DND-41 (cell line): Measurements from ENCODE around the gene LDLR.
A peak's percentile ranks its signal among the peaks of the same experiment; 100 is the strongest.

Experiments used
- ATAC-seq: fragments of 200-7000 bp; cut with Tn5 transposase; 3 replicates; pipeline ENCODE4 v1.9.1; 2021; ENCODE audit warnings: low read depth; ENCODE audit not compliant: insufficient read depth
- DNase-seq: peaks from one replicate; pipeline ENCODE4 v3.0.0-alpha.2; 2020
- H2AFZ ChIP-seq: 2 replicates; pipeline ENCODE4 v1.6.0; 2012; ENCODE audit warnings: low read depth, low read length
- H3K27ac ChIP-seq: 2 replicates; pipeline ENCODE4 v1.5.1; 2012; ENCODE audit warnings: low read length, inconsistent platforms
- H3K27me3 ChIP-seq: fragments of 200-600 bp; sonication (generic); 2 replicates; pipeline ENCODE4 v1.6.0; 2012; ENCODE audit warnings: low read length, mild to moderate bottlenecking, inconsistent platforms; ENCODE audit not compliant: insufficient read depth, poor library complexity
- H3K36me3 ChIP-seq: 2 replicates; pipeline ENCODE4 v1.5.1; 2012; ENCODE audit warnings: low read length, inconsistent platforms; ENCODE audit not compliant: insufficient read depth
- H3K4me1 ChIP-seq: 2 replicates; pipeline ENCODE4 v1.5.1; 2012; ENCODE audit warnings: mild to moderate bottlenecking, low read length; ENCODE audit not compliant: insufficient read depth
- H3K4me2 ChIP-seq: 2 replicates; pipeline ENCODE4 v1.6.0; 2012; ENCODE audit warnings: mild to moderate bottlenecking, moderate library complexity, low read length, inconsistent platforms; ENCODE audit not compliant: insufficient read depth
- H3K4me3 ChIP-seq, 2 experiments: fragments of 200-600 bp in 1 of 2; shearing (Covaris generic) in 1 of 2; 2 replicates each; pipeline ENCODE4 v1.5.1; 2012 to 2016; ENCODE audit warnings: inconsistent platforms in 2 of 2, low read length in 2 of 2, mild to moderate bottlenecking in 2 of 2, low read depth in 1 of 2, moderate library complexity in 1 of 2
- H3K79me2 ChIP-seq: 2 replicates; pipeline ENCODE4 v1.6.0; 2012; ENCODE audit warnings: low read length, inconsistent platforms; ENCODE audit not compliant: insufficient read depth
- H3K9ac ChIP-seq: 2 replicates; pipeline ENCODE4 v1.6.0; 2012; ENCODE audit warnings: low read depth, mild to moderate bottlenecking, inconsistent platforms, low read length, moderate library complexity
- H3K9me3 ChIP-seq: 2 replicates; pipeline ENCODE4 v1.5.1; 2012; ENCODE audit warnings: low read length, moderate library complexity, mild to moderate bottlenecking, inconsistent platforms; ENCODE audit not compliant: insufficient read depth, severe bottlenecking
- H4K20me1 ChIP-seq: 2 replicates; pipeline ENCODE4 v1.6.0; 2012; ENCODE audit warnings: low read length; ENCODE audit not compliant: insufficient read depth
- EZH2 ChIP-seq: IDR thresholded peaks from 3 replicates; pipeline ENCODE4 v1.6.1; 2012; ENCODE audit warnings: borderline replicate concordance, low read depth, mild to moderate bottlenecking, moderate library complexity, low read length, inconsistent platforms; ENCODE audit not compliant: severe bottlenecking
- TF ChIP-seq, protein P1 (sequence below): IDR thresholded peaks from 2 replicates; pipeline ENCODE4 v1.5.1; 2012; ENCODE audit warnings: borderline replicate concordance, low read length, moderate library complexity, mild to moderate bottlenecking; ENCODE audit not compliant: poor library complexity, severe bottlenecking; ENCODE audit errors: extremely low read depth

LDLR gene

DNA sequence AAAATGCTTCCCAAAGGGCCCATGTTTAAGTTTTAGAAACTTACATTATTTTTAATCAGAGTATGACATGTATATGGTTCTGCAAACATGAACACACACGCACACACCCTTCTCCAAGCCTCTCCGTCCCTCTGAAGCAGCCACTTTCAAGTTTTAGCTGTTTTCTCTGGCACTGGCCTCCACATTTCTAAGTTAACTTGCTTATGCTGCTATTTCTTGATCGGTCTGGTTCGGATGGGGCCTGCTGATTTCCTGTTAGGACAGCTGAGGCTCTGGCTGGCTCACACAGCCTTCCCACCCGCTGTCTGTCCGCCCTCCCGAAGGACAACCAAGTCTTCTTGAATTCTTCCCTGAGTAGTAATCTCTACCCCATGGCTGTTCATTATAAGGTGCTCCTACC, 61.9 kb downstream of the LDLR start:
- peaks cover 73% of the 10 kb centered on the region for H3K36me3 ChIP-seq

DNA sequence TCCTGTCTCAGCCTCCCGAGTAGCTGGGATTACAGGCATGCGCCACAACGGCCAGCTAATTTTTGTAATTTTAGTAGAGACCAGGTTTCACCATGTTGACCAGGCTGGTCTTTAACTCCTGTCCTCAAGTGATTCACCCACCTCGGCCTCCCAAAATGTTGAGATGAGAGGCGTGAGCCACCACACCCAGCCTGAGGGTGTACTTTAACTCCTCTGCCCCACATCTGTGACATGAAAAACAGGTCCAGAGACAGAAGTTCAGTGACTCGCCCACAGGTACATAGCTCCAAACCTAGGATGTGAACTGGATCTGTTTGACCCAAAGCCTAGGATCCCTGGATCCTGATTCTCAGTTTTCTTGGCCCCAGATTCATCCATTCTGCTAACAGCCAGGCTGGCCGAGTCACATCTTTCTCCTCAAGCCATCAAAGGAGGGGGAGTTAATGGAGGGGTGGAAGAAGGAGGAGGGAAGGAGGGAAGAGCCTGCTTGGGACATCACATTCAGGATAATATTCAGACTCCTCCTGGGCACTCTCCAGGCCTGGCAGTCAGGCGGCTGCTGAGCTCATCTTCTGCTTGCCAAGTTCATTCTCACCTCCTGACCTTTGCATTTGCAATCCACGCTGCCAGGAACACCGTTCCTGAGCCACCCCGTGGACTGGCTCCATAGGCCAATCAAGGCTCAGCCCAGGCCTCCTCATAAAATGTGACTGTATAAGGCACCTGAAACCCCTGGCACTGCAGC, 63.2 kb downstream of the LDLR start:
- Histone ChIP-seq H3K4me2 (peak overlapping the region; percentile 35), H3K4me3 (peak overlapping the region in 1 of 2 experiments; percentile 4; a peak in 1 of 4 replicates), H3K4me1 (peaks cover 37% of the 10 kb centered on the region), H3K36me3 (peaks cover 61% of the 10 kb centered on the region), H3K27ac (no peak overlapping the region), H3K9ac (no peak overlapping the region), H3K79me2 (peaks cover 70% of the 10 kb centered on the region), H2AFZ (no peak overlapping the region), H4K20me1 (peaks cover 21% of the 10 kb centered on the region), H3K9me3 (no peaks in the 10 kb centered on the region), H3K27me3 (no peaks in the 10 kb centered on the region)
- DNase-seq (no peak), ATAC-seq (no peak)
- TF ChIP-seq, protein P1, sequence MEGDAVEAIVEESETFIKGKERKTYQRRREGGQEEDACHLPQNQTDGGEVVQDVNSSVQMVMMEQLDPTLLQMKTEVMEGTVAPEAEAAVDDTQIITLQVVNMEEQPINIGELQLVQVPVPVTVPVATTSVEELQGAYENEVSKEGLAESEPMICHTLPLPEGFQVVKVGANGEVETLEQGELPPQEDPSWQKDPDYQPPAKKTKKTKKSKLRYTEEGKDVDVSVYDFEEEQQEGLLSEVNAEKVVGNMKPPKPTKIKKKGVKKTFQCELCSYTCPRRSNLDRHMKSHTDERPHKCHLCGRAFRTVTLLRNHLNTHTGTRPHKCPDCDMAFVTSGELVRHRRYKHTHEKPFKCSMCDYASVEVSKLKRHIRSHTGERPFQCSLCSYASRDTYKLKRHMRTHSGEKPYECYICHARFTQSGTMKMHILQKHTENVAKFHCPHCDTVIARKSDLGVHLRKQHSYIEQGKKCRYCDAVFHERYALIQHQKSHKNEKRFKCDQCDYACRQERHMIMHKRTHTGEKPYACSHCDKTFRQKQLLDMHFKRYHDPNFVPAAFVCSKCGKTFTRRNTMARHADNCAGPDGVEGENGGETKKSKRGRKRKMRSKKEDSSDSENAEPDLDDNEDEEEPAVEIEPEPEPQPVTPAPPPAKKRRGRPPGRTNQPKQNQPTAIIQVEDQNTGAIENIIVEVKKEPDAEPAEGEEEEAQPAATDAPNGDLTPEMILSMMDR: no peak

More for the DNA sequence above, 61.9 kb downstream of the LDLR start:
- H3K4me3 ChIP-seq: no peak overlapping the region
- DNase-seq (no peak), ATAC-seq (no peak)
- no peak overlapping the region for H3K4me2 ChIP-seq
- H2AFZ ChIP-seq: no peak overlapping the region
- H3K27ac ChIP-seq: no peak overlapping the region
- peaks cover 76% of the 10 kb centered on the region for H3K79me2 ChIP-seq
- H3K9me3 ChIP-seq: no peaks in the 10 kb centered on the region
- H3K27me3 ChIP-seq: no peaks in the 10 kb centered on the region
- H3K9ac ChIP-seq: no peak overlapping the region
- TF ChIP-seq, protein P1: no peak
- TF ChIP-seq EZH2: no peak
- peaks cover 31% of the 10 kb centered on the region for H3K4me1 ChIP-seq
- peaks cover 21% of the 10 kb centered on the region for H4K20me1 ChIP-seq

DNA sequence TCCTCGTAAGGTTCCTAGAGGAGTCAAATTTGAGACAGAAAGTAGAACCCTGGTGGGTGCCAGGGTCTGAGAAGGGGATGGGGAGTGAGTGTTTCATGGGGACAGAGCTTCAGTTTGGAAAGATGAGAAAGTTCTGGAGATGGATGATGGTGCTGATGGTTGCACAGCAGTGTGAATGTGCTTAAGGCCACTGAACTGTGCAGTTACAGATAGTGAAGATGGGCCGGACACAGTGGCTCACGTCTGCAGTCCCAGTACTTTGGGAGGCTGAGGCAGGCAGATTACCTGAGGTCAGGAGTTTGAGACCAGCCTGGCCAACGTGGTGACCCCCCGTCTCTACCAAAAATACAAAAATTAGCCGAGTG, 65.4 kb downstream of the LDLR start:
- peak overlapping the region; percentile 93 for H3K27ac ChIP-seq

More for the DNA sequence above, 65.4 kb downstream of the LDLR start:
- Histone ChIP-seq H2AFZ (no peak overlapping the region), H3K36me3 (peaks cover 43% of the 10 kb centered on the region), H3K9me3 (no peaks in the 10 kb centered on the region), H4K20me1 (peaks cover 11% of the 10 kb centered on the region), H3K9ac (peak overlapping the region; percentile 92), H3K4me1 (peaks cover 37% of the 10 kb centered on the region), H3K79me2 (peaks cover 54% of the 10 kb centered on the region), H3K27me3 (no peaks in the 10 kb centered on the region), H3K4me2 (peak overlapping the region; percentile 94), H3K4me3 (peak overlapping the region; percentile 85 to 100)
- ATAC-seq: no peak
- TF ChIP-seq, protein P1: no peak
- TF ChIP-seq EZH2: no peak
- DNase-seq: no peak
